GM19395 (cell line): ENCODE data around the gene MARCHF2.

Experiments used
- ATAC-seq: cut with Tn5 transposase; IDR thresholded peaks from one replicate; pipeline ENCODE4 v1.9.1; 2021; ENCODE audit warnings: mild to moderate bottlenecking, moderate library complexity; ENCODE audit not compliant: unreplicated experiment

MARCHF2 gene

GRCh38 chr19:8451885-8452284 is 38.8 kb downstream of the MARCHF2 start:
- no peak for ATAC-seq

- ATAC-seq, result no peak
These were observed 39.5 kb downstream of the MARCHF2 start for GRCh38 chr19:8452446-8453123.

DNA sequence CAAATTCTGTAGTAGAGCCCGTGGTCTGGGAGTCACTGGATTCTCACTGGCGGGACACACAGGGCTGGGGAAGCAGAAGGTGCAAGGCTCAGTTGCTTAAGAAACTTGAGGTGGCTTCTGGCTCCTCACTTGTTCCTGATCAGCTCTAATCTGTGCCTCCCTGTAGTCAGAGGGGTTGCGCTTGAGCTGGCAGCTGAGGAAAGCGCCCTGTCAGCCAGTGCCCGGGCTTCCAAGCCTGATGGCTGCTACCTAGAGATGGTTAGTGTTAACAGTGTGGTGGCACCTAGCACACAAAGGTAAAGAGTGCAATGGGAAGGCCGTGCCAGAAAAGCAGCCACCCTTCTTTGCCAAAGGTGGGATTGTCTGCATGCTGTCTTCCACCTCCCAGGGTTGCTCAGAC is 40.5 kb downstream of the MARCHF2 start:
- ATAC-seq, result no peak

GRCh38 chr19:8454218-8454617 is 41.1 kb downstream of the MARCHF2 start:
- ATAC-seq, result no peak

DNA sequence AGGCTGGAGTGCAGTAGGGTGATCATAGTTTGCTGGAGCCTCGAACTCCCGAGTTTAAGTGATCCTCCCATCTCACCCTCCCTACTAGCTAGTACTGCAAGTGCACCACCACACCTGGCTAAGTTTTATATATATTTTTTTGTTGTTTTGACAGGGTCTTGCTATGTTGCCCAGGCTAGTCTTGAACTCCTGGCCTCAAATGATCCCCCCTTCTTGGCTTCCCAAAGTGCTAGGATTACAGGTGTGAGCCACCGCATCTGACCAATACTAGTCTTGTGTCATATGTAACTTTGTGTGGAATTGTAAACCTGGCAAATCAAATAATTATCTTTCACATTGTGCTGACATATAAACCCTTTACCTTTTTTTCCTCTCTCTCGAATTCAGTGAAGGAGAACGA is 41.9 kb downstream of the MARCHF2 start:
- ATAC-seq, result no peak

DNA sequence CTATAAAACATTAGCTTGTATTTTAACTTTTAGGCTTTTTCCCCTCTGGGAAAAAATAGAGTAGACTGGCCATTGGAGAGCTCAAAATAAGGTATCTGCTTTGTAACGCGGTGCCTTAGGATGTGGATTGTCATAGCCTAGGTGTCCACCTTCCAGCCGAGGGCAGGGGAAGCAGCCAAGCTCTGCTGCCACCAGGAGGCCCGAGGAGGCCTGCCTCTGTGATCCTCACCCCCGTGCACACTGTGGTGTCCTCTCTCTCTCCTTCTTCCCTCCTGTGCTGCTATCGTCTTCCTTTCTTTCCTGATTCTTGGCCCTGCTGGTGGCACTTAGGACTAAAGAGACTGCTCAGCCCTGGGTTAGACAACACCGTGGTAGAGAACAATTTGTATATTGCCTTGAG is 43.0 kb downstream of the MARCHF2 start:
- ATAC-seq, result no peak

- no peak for ATAC-seq
These were observed 44.1 kb downstream of the MARCHF2 start for GRCh38 chr19:8457209-8457608.

DNA sequence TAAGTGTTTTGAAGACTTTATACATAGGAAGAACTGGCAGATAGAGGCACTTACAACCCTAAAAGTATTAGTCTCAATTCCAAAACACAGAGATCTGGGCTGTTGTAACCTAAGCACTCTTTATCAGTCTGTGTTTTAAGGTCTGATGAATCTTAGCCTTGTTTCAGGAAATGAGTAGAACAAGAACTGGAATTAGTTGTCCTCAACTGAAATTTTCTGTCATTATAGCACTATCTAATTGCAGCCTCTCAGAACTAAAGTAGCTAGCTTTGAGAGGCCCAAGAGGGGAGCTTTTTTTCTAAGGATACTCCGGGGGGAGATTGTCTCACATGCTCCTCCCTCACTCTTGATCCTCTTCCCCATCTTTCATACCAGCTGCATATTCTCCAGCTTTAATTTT is 44.7 kb downstream of the MARCHF2 start:
- no peak for ATAC-seq

DNA sequence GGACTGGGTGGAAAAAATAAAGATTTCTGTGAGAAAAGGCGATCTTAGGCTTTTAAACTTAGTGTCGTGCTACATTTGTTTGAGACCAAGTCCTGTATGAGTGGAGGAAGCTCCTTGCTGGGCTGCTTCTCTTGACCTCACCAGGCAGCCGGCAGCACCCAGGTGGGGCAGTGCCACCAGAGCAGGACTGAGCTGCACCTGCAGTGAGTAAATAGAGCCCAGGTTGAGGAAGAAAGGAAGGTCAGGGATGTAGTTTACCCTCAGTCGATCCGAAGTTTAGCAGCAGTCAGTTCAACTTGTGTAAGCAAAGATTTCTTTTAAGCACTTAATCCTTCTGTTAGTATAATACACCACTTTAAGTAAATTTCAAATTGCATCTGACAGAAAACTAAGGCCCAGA is 45.3 kb downstream of the MARCHF2 start:
- no peak for ATAC-seq

DNA sequence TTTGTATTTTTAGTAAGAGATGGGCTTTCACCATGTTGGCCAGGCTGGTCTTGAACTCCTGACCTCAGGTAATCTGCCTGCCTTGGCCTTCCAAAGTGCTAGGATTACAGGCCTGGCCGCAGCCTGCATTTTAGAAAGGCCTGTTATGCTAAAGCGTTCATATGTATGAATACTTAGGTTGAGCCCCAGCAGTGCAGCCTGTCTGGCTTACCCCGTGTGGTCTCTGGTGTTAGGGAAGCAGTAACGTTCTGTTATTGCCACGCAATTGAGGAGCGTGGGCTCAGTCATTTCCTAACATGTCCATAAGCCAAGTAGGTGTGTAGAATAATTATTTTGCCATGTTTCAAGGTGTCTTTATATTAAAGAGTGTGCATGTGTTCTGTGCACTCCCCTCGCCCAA is 46.0 kb downstream of the MARCHF2 start:
- no peak for ATAC-seq

DNA sequence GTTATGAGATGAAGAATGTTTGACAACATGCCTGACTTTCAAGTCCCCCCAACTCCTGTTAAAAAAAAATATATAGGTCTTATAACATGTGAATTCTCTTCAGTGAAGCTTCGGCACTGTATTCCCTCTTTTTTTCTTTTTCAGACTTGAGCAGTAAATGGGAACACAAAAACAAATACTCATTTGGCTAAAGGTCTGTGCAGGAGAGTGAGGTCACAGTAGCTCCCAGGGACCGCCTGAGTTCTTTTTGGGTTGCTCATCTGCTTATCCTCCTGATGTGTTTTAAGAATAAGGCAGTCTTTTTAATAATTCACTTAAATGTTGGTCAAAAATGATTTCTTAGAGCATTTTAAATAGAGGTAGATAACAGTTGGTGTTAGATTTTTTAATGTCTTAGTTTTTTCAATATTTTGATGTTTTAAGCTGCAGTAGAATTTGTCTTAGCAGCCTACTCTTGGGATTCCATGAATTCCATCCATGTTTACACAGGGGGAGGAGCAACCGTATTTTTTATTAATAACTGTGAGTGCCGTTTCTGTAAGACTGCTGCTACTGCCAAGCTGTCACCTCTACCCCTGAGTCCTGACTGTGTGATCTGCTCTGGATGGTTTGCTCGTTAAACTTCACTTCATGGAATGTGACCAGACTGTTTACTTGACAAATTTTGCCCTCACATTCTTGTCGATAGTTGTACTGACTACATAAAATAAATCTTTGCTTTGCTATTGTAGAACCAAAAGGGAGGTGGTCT is 46.6 kb downstream of the MARCHF2 start:
- ATAC-seq, result no peak

- ATAC-seq, result no peak
These were observed 47.6 kb downstream of the MARCHF2 start for GRCh38 chr19:8460516-8461298.

DNA sequence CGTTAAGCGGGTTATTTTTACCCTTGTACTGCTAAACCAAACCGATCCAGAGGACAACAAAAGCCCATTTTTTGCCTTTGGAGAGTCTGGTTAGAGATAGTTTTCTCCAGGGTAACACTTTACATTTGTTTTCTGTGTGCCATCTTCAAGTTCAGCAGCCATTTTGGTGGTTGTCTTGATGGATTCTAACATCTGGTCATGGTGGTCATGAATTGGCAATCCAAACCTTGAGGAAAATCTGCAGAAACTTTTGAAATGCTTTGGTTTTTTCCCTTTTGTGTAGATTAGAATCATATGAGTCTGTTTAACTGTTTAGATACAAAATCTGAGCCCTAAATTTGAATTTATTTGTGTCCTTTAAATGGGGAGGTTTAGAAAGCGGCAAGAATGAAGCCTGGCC is 48.3 kb downstream of the MARCHF2 start:
- no peak for ATAC-seq

GRCh38 chr19:8461891-8462290 is 48.8 kb downstream of the MARCHF2 start:
- ATAC-seq, result no peak

GRCh38 chr19:8462571-8462970 is 49.5 kb downstream of the MARCHF2 start:
- no peak for ATAC-seq

DNA sequence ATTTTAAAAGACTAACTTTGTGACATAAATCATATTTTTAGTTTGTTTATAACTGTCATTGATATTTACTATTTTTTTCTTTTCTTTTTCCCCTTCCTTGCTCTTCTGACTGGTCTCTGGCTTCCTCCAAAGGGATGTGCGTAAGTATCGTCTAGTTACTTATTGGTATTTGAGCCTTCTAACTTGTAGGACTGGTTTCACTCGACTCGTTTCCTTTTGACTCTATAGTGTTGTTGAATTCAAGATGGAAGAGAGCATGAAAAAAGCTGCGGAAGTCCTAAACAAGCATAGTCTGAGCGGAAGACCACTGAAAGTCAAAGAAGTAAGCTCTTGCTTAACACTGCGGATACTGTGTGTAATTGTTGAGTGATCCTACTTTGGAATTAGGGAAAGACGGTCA is 50.3 kb downstream of the MARCHF2 start:
- no peak for ATAC-seq

GRCh38 chr19:8466018-8466417 is 52.9 kb downstream of the MARCHF2 start:
- ATAC-seq, result no peak

DNA sequence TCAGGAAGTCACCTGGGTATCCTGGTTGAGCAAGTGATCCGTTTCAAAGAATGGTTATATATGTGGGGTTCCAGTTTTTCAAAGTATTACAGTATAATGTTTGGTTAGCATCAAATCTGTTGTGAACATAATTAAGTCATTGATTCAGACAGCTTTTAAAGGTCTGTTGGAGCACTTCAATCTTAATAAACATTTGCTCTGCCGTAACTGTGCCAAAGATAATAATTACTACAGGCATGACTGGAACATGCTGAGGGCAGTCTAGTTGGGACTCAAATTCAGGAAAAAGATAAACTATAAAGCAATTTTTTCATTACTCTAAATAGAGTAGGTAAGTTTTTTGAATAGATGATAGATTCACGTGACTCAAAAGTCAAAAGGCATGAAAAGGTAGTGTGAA is 55.0 kb downstream of the MARCHF2 start:
- ATAC-seq, result no peak

DNA sequence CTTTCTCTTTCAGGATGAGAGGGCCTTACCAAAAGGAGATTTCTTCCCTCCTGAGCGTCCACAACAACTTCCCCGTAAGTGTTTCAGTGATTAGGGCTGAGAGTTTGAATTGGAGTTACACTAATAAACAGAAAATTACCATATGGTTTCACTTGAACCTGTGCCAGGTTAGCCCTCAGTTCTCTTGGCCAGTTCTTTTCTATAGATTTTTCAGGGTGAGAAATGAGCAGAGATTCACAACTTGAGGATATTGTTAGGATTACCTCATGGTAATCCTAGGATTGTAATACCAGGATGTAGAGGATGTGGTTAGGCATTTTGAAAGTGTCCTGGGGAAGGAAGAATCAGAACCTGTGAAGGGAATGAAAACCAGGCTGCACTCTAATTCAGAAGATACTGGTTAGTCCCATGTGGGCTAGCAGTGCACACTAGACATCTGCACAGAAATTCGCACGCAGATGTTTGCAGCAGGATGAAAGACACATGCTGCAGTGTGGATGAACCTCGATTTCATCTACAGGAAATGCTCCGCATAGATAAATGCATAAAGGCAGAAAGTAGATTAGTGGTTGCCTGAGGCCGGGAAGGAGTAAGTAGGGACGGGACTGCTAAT is 55.8 kb downstream of the MARCHF2 start:
- ATAC-seq, result no peak

DNA sequence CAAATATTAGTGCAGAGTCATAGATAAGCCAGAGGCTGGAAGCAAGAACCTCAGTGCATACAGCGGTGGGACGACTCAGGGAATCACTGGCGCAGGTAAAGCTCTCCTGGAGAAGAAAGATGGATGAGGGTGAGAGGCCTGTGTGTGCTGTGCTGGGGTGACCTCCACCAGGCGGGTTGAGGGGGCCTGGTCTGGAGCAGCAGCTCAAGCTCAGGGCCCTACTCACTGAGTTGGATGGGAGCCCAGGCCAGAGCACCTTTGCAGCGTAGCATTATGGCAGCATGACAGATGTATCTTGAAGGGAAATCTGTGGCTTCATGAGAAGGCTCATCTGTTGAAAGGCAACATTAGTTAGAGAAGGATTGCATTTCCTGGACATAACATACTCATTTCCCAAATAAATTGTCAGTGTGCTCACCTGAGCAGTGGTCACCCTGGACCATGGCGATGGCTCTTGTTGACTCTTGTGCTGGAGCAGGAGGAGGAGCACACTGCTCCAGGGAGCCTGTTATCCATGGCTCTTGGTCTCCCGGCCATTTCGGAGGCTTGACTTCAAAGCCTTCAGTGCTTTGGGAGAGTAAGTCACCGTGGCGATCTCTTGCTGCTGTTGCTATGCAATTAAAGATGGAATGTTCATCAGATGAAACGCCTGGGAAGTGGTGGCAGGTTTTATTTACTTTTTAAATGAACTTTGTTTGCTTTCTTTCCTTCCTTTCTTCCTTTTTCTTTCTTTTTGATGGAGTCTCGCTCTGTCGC is 56.7 kb downstream of the MARCHF2 start:
- ATAC-seq, result no peak
